Ishikawa (cell line): ENCODE data around the gene NDST1.

Experiments used
- CEBPB ChIP-seq: IDR thresholded peaks from 2 replicates; pipeline ENCODE4 v1.6.1; 2012
- CREB1 ChIP-seq: IDR thresholded peaks from 2 replicates; pipeline ENCODE4 v1.6.1; 2012; ENCODE audit warnings: low read depth
- EGR1 ChIP-seq: IDR thresholded peaks from 2 replicates; pipeline ENCODE4 v1.6.1; 2012
- EP300 ChIP-seq: IDR thresholded peaks from 2 replicates; pipeline ENCODE4 v1.6.1; 2012; ENCODE audit warnings: borderline replicate concordance
- FOXM1 ChIP-seq: IDR thresholded peaks from 2 replicates; pipeline ENCODE4 v1.6.1; 2012; ENCODE audit warnings: low read depth, borderline replicate concordance
- MAX ChIP-seq: IDR thresholded peaks from 2 replicates; pipeline ENCODE4 v1.6.1; 2012
- NFIC ChIP-seq: IDR thresholded peaks from 2 replicates; pipeline ENCODE4 v1.6.1; 2012
- RAD21 ChIP-seq: IDR thresholded peaks from 2 replicates; pipeline ENCODE4 v1.6.1; 2012; ENCODE audit warnings: low read depth
- REST ChIP-seq: IDR thresholded peaks from 2 replicates; pipeline ENCODE4 v1.6.1; 2012; ENCODE audit warnings: low read depth, mild to moderate bottlenecking
- TAF1 ChIP-seq: IDR thresholded peaks from 2 replicates; pipeline ENCODE4 v1.6.1; 2012; ENCODE audit warnings: low read depth, mild to moderate bottlenecking
- TCF12 ChIP-seq: IDR thresholded peaks from 2 replicates; pipeline ENCODE4 v1.6.1; 2012; ENCODE audit warnings: low read depth
- TEAD4 ChIP-seq: IDR thresholded peaks from 2 replicates; pipeline ENCODE4 v1.6.1; 2012
- USF1 ChIP-seq: IDR thresholded peaks from 2 replicates; pipeline ENCODE4 v1.6.1; 2012
- YY1 ChIP-seq: IDR thresholded peaks from 2 replicates; pipeline ENCODE4 v1.6.1; 2012; ENCODE audit warnings: low read depth
- ZBTB7A ChIP-seq: IDR thresholded peaks from 2 replicates; pipeline ENCODE4 v1.6.1; 2012; ENCODE audit warnings: low read depth

Gene NDST1

GRCh38 chr5:150505816-150506215 is 2.1 kb upstream of the NDST1 start:
- TF ChIP-seq YY1 (no peak), RAD21 (no peak), NFIC (no peak), CREB1 (no peak), EGR1 (no peak), EP300 (no peak), CEBPB (no peak), FOXM1 (no peak), USF1 (no peak), REST (no peak), TEAD4 (no peak), MAX (no peak), TAF1 (no peak), ZBTB7A (no peak), TCF12 (no peak)

- peak; percentile 43 for TF ChIP-seq MAX
- no peak for TF ChIP-seq TEAD4
- TF ChIP-seq TCF12, result 0 out of 2 replicates have a peak, but pooled peaks have one; percentile 34
- TF ChIP-seq NFIC, result peak; percentile 59
- TF ChIP-seq YY1, result no peak
- no peak for TF ChIP-seq USF1
- TF ChIP-seq ZBTB7A, result peak; percentile 35; the same call in 1 of the 2 replicates
Measured at GRCh38 chr5:150506571-150507473, 1.1 kb upstream of the NDST1 start.

GRCh38 chr5:150508277-150508640 is 328 bp downstream of the NDST1 start:
- no peak for TF ChIP-seq CREB1
- TF ChIP-seq TEAD4, result no peak
- no peak for TF ChIP-seq YY1
- no peak for TF ChIP-seq RAD21
- no peak for TF ChIP-seq EP300
- no peak for TF ChIP-seq CEBPB
- TF ChIP-seq TAF1, result no peak
- TF ChIP-seq ZBTB7A, result no peak
- TF ChIP-seq FOXM1, result no peak
- TF ChIP-seq USF1, result no peak
- no peak for TF ChIP-seq EGR1
- no peak for TF ChIP-seq NFIC
- TF ChIP-seq MAX, result no peak
- TF ChIP-seq TCF12, result no peak
- no peak for TF ChIP-seq REST

- TF ChIP-seq RAD21 (no peak), EP300 (no peak), YY1 (no peak), MAX (no peak), TEAD4 (no peak), TCF12 (no peak), EGR1 (no peak), USF1 (no peak), CREB1 (no peak), CEBPB (no peak), FOXM1 (no peak)
Measured at GRCh38 chr5:150508828-150509227, 897 bp downstream of the NDST1 start.
